MCF 10A (cell line): Measurements from ENCODE around the gene MTMR10. TPM values are rescaled to one million over a fixed set of nuclear protein-coding genes. Genes with fewer than 3 reads are reported as not detected.

Experiments used
- BruUV-seq: library from RNA; stranded (reverse); fragments of 400-500 nt; replicated peaks from 2 replicates; lab custom pipeline; 2021; lab: Mats Ljungman, UMichigan
- CTCF ChIA-PET: fragments of 300-600 bp; sonication (Branson Sonifier 250); formaldehyde crosslinking; extraction: SDS; loops from one replicate; lab custom pipeline; 2021; ENCODE audit warnings: antibody characterized with exemption, inconsistent platforms; lab: Yijun Ruan, JAX
- POLR2A ChIA-PET: fragments of 300-600, 350-650 bp; sonication (Branson Sonifier 250); formaldehyde crosslinking; extraction: SDS; loops from one replicate; lab custom pipeline; 2020; ENCODE audit warnings: antibody characterized with exemption, inconsistent platforms; lab: Yijun Ruan, JAX
- DNase-seq: peaks from one replicate; pipeline ENCODE4 v3.0.0-alpha.2; 2018; ENCODE audit not compliant: unreplicated experiment
- H3K27ac Mint-ChIP-seq: one replicate; pipeline ENCODE4 v1.8.0; 2022; ENCODE audit warnings: mild to moderate bottlenecking, low read depth, mixed read lengths; ENCODE audit not compliant: unreplicated experiment
- H3K27me3 Mint-ChIP-seq: one replicate; pipeline ENCODE4 v1.8.0; 2022; ENCODE audit warnings: mixed read lengths; ENCODE audit not compliant: insufficient read depth, unreplicated experiment
- H3K36me3 Mint-ChIP-seq: one replicate; pipeline ENCODE4 v1.8.0; 2022; ENCODE audit warnings: mild to moderate bottlenecking, moderate library complexity, mixed read lengths; ENCODE audit not compliant: insufficient read depth, unreplicated experiment
- H3K4me1 Mint-ChIP-seq: one replicate; pipeline ENCODE4 v1.8.0; 2022; ENCODE audit warnings: mixed read lengths; ENCODE audit not compliant: insufficient read depth, unreplicated experiment
- H3K4me3 Mint-ChIP-seq: one replicate; pipeline ENCODE4 v1.8.0; 2022; ENCODE audit warnings: mild to moderate bottlenecking, moderate library complexity, mixed read lengths; ENCODE audit not compliant: unreplicated experiment
- H3K9me3 Mint-ChIP-seq: one replicate; pipeline ENCODE4 v1.8.0; 2022; ENCODE audit warnings: mixed read lengths; ENCODE audit not compliant: unreplicated experiment
- CTCF ChIP-seq: fragments of 200-600 bp; IDR thresholded peaks from one replicate; pipeline ENCODE4 v1.8.0; 2022; ENCODE audit warnings: antibody characterized with exemption, mild to moderate bottlenecking; ENCODE audit not compliant: unreplicated experiment
- intact Hi-C: fragments of 100-400 bp; cut with micrococcal nuclease; formaldehyde crosslinking; loops from 2 replicates; pipeline ENCODE4 v1.14.1; 2022
- total RNA-seq: library from RNA; stranded (reverse); gene quantifications from 2 replicates; pipeline ENCODE4 v1.2.3, GENCODE V29; 2022

MTMR10 gene
- total RNA-seq, 1 experiment from 2014 or later, result 11.4 TPM

GRCh38 chr15:30904812-30905211, 86.6 kb downstream of the MTMR10 start:
- H3K36me3 Mint-ChIP-seq, result peaks cover 37% of the 10 kb centered on the region
- no peaks in the 10 kb centered on the region for H3K9me3 Mint-ChIP-seq
- ChIA-PET POLR2A (interaction anchor here (1.1 to 2.0 kb wide), 6 partner anchors 10 to 460 kb away, joined by 3 to 13 read pairs (median 4); partner anchors contain the start of gene MTMR10), CTCF (no interaction called here)
- peak overlapping the region; percentile 46 for H3K27ac Mint-ChIP-seq
- TSS peak; percentile 56 for BruUV-seq
- no peak for TF ChIP-seq CTCF
- peaks cover 18% of the 10 kb centered on the region for H3K4me1 Mint-ChIP-seq
- intact Hi-C loops, result loop anchor here (5.0 to 10.0 kb wide), 2 partner anchors 87 to 700 kb away; partner anchors contain the start of gene MTMR10
- no peaks in the 10 kb centered on the region for H3K27me3 Mint-ChIP-seq
- no peak for DNase-seq
- H3K4me3 Mint-ChIP-seq, result peak overlapping the region; percentile 99

GRCh38 chr15:30903497-30904187, 87.8 kb downstream of the MTMR10 start, which contains the start of gene FAN1:
Gene FAN1, plus strand, starts transcription at chr15:30903915. Its CDS starts 749 bp downstream, at chr15:30904664.
- POLR2A ChIA-PET, result interaction anchor here (0.7 to 2.0 kb wide), 19 partner anchors 9 to 563 kb away, joined by 3 to 13 read pairs (median 4); partner anchors contain the start of gene MTMR10
- peak within 1 kb of the TSS; percentile 99 for H3K4me3 Mint-ChIP-seq
- no peaks in the 10 kb centered on the region for H3K27me3 Mint-ChIP-seq
- no peak for TF ChIP-seq CTCF
- peaks cover 25% of the 10 kb centered on the region for H3K36me3 Mint-ChIP-seq
- H3K4me1 Mint-ChIP-seq, result peaks cover 13% of the 10 kb centered on the region
- no TSS peak for BruUV-seq
- peak within 1 kb of the TSS; percentile 93 for H3K27ac Mint-ChIP-seq
- DNase-seq, result peak; percentile 91
- CTCF ChIA-PET, result interaction anchor here (0.5 to 1.6 kb wide), 9 partner anchors 9 to 1746 kb away, joined by 3 to 8 read pairs (median 3); no protein-coding TSS in a partner anchor
- intact Hi-C loops, result loop anchor here (5.0 to 10.0 kb wide), 2 partner anchors 89 to 701 kb away; partner anchors contain the start of gene MTMR10
- no peaks in the 10 kb centered on the region for H3K9me3 Mint-ChIP-seq

GRCh38 chr15:30901889-30902288, 89.5 kb downstream of the MTMR10 start:
- Mint-ChIP-seq H3K36me3 (peaks cover 12% of the 10 kb centered on the region), H3K27me3 (no peaks in the 10 kb centered on the region), H3K9me3 (no peaks in the 10 kb centered on the region), H3K4me3 (no peak overlapping the region), H3K27ac (no peak overlapping the region), H3K4me1 (peaks cover 13% of the 10 kb centered on the region)
- TF ChIP-seq CTCF, result no peak
- ChIA-PET POLR2A (no interaction called here), CTCF (no interaction called here)
- intact Hi-C loops, result loop anchor here (5.0 to 10.0 kb wide), 2 partner anchors 90 to 703 kb away; partner anchors contain the start of gene MTMR10
- no peak for DNase-seq
- no TSS peak for BruUV-seq

GRCh38 chr15:30896211-30896606, 95.2 kb downstream of the MTMR10 start:
- intact Hi-C loops, result no loop called here

More at GRCh38 chr15:30896211-30896606, 95.2 kb downstream of the MTMR10 start:
- Mint-ChIP-seq H3K4me1 (no peaks in the 10 kb centered on the region), H3K27ac (no peak overlapping the region), H3K4me3 (no peak overlapping the region), H3K27me3 (no peaks in the 10 kb centered on the region), H3K9me3 (no peaks in the 10 kb centered on the region), H3K36me3 (no peaks in the 10 kb centered on the region)
- no peak for TF ChIP-seq CTCF
- no peak for DNase-seq
- POLR2A ChIA-PET, result no interaction called here
- CTCF ChIA-PET, result interaction anchor here (0.6 to 3.1 kb wide), 3 partner anchors 232 to 1145 kb away, joined by 3 to 29 read pairs (median 4); no protein-coding TSS in a partner anchor
- no TSS peak for BruUV-seq
